Ovary (tissue), 3 donors: ENCODE data around the gene TMEM114.

Experiments used
- EP300 ChIP-seq: sonication (generic); formaldehyde crosslinking; IDR thresholded peaks from one replicate; pipeline ENCODE4 v1.6.1; 2017; ENCODE audit warnings: antibody characterized with exemption
- POLR2A ChIP-seq: fragments of 450-650 bp; IDR thresholded peaks from one replicate; pipeline ENCODE4 v1.6.1; 2017; ENCODE audit warnings: antibody characterized with exemption, mild to moderate bottlenecking, moderate library complexity
- TF ChIP-seq, protein P1 (sequence below), 3 donors: fragments of 450-650 bp in 2 of 3; fragments of 200-600 bp in 1 of 3; IDR thresholded peaks; one replicate each; pipeline versions ENCODE4 v1.5.1 to v1.8.0; 2016 to 2022; ENCODE audit warnings: antibody characterized with exemption in 3 of 3, mild to moderate bottlenecking in 1 of 3
- donor health status: DM: no; HTN: no; CAD: no.

DNA sequence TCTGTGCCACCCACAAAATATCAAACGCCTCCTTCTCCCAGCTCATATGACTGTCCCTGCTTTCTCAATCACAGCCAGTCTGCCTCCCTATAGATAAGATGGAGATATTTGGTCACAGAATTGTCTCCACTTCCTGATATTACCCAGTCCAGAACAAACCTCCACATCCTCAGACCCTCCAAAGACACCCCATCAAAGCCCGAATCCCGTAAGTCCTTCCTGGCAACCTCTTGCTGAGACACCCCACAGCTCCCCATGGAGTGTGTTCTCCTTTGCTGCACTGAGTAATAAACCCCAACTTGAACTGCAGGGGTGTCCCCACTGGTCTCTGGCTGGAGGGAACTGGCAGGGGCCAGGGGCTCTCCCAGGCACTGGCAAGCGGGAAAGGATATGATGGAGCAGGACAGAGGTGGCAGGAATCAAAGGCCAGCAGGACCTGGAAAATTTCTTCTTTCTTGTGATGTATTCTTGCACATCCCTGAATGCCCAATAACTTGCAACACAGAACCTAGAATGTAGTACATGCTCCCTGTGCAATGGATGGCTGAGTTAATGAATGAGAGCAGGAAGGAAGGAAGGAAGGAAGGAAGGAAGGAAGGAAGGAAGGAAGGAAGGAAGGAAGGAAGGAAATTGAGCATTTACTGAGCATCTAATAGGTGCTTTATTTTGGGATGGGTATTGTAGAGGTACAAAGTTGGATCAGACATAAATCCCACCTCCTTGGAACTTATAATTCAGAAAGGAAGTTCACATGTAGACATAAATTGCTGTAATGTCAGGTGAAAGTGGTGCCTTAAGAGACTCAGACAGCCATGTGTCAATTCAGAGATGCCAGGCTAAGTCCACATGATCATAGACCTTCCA, 13.9 kb downstream of the TMEM114 start:
- TF ChIP-seq, protein P1, sequence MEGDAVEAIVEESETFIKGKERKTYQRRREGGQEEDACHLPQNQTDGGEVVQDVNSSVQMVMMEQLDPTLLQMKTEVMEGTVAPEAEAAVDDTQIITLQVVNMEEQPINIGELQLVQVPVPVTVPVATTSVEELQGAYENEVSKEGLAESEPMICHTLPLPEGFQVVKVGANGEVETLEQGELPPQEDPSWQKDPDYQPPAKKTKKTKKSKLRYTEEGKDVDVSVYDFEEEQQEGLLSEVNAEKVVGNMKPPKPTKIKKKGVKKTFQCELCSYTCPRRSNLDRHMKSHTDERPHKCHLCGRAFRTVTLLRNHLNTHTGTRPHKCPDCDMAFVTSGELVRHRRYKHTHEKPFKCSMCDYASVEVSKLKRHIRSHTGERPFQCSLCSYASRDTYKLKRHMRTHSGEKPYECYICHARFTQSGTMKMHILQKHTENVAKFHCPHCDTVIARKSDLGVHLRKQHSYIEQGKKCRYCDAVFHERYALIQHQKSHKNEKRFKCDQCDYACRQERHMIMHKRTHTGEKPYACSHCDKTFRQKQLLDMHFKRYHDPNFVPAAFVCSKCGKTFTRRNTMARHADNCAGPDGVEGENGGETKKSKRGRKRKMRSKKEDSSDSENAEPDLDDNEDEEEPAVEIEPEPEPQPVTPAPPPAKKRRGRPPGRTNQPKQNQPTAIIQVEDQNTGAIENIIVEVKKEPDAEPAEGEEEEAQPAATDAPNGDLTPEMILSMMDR (IDR thresholded peaks at IDR 0.05), result no peak
- TF ChIP-seq POLR2A (no peak), EP300 (no peak)
